Daoy (cell line): ENCODE measurements around the gene MPST. TPM values are rescaled to one million over a fixed set of nuclear protein-coding genes. Genes with fewer than 3 reads are reported as not detected.

Source experiments
- DNase-seq: peaks from one replicate; pipeline ENCODE4 v3.0.0-alpha.2; 2015; ENCODE audit warnings: low read depth
- total RNA-seq: library from RNA; depleted of rRNA; stranded (reverse); fragments of >200 nt; shearing (Covaris generic); gene quantifications from 2 replicates; pipeline ENCODE4 v1.2.3, GENCODE V29; 2014

MPST gene
- total RNA-seq, 1 experiment from 2014 or later, result 67.3 TPM

- no peak for DNase-seq
Measured at GRCh38 chr22:37044634-37045625, 25.4 kb downstream of the MPST start.

GRCh38 chr22:37045958-37046357 is 26.4 kb downstream of the MPST start:
- DNase-seq, result no peak

- no peak for DNase-seq
Measured at GRCh38 chr22:37046589-37046988, 27.0 kb downstream of the MPST start.

GRCh38 chr22:37047006-37047405 is 27.5 kb downstream of the MPST start:
- DNase-seq, result no peak

GRCh38 chr22:37048133-37048532 is 28.6 kb downstream of the MPST start:
- DNase-seq, result no peak

GRCh38 chr22:37049224-37049623 is 29.7 kb downstream of the MPST start:
- no peak for DNase-seq

- DNase-seq, result no peak
Measured at GRCh38 chr22:37050913-37051312, 31.4 kb downstream of the MPST start.

GRCh38 chr22:37051391-37052385 is 32.1 kb downstream of the MPST start, which contains the start of gene KCTD17:
KCTD17 (plus strand) TSS chr22:37051742; CDS start chr22:37051761, 19 bp downstream.
- DNase-seq, result peak; percentile 85

GRCh38 chr22:37052386-37053309 is 33.1 kb downstream of the MPST start:
- no peak for DNase-seq

- DNase-seq, result no peak
Measured at GRCh38 chr22:37053310-37054055, 33.9 kb downstream of the MPST start.

GRCh38 chr22:37054056-37054395 is 34.5 kb downstream of the MPST start:
- no peak for DNase-seq

- DNase-seq, result no peak
Measured at GRCh38 chr22:37054600-37055365, 35.2 kb downstream of the MPST start.

GRCh38 chr22:37056246-37056645 is 36.7 kb downstream of the MPST start:
- DNase-seq, result no peak

- DNase-seq, result no peak
Measured at GRCh38 chr22:37057226-37057625, 37.7 kb downstream of the MPST start.

- DNase-seq, result no peak
Measured at GRCh38 chr22:37057796-37058510, 38.4 kb downstream of the MPST start.

- no peak for DNase-seq
Measured at GRCh38 chr22:37058917-37059701, 39.6 kb downstream of the MPST start.

- DNase-seq, result no peak
Measured at GRCh38 chr22:37059876-37060449, 40.4 kb downstream of the MPST start.
